ENCODE data around the gene PCDH9. TPM values are rescaled to one million over a fixed set of nuclear protein-coding genes. Genes with fewer than 3 reads are reported as not detected.
"Not testable (repeated sequence)": the region's sequence is repeated elsewhere in the genome, so short reads cannot be mapped to it uniquely, and the experiment has no call there.

Gene PCDH9
- polyA plus RNA-seq, 4 donors: 12.2 to 16.9 (median 14.7) TPM

DNA sequence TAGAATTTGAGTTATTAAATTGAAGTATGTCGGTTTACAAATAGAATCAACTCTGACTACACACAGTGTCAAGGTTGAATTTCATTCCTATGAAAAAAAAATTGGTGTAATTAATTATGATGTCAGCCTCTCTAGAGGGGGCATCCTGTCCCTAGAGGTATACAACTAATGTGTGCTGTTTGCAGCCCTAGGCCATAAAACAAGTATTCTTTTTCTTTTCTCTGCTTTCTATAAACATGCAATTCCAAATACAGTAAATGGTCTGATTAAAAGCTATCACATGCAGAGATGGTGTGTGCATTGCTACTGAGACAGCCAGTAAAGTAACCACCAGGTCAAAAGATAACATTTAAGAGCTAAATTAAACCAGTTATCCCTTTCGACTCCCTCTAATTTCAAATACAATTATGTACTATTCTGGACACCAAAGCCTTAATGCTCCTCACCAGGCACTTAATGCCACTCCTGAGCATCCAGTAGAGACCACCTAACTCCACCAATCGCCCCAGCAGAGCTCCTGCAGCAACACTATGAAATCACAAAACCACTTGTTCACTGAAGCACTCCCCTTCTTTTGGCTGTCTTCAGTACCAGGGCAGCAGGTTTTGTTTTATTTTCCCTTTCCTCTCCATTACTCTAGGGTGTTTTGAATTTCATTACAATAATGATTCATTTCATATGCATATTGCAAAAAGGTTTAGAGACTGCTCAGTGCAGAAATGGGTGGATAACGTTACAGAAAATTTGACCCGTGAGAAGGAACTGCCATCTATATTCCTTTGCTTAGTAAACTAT, 426.9 kb downstream of the PCDH9 start:
- DNase-seq (ENCODE audit: low read depth in 4 of 4, low spot score in 3 of 4): no peak

- no peak for DNase-seq (ENCODE audit: low read depth in 4 of 4, low spot score in 3 of 4)
Observed at GRCh38 chr13:66795636-66796035, 434.5 kb downstream of the PCDH9 start.

- DNase-seq (ENCODE audit: low read depth in 4 of 4, low spot score in 3 of 4): no peak
Observed at GRCh38 chr13:66794340-66795031, 435.6 kb downstream of the PCDH9 start.

DNA sequence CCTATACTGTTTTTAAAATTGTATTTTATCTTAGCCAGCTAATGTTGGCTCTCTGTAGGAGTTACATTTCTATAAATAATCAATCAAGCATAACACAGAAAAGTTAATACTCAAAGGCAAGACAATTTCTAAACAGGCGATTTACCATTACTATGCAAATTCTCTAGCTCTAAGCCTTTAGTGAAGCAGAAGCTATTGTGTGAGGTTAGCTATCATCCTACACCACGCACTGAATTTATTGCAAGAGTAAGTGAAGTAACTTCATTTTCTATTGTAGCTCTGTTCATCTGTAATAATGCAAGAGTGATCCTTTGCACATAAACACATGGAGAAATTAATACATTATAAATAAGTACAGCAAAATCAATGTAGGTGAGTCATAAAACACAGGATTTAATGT, 439.3 kb downstream of the PCDH9 start:
- no peak for DNase-seq (ENCODE audit: low read depth in 4 of 4, low spot score in 3 of 4)

GRCh38 chr13:66781241-66781640, 448.9 kb downstream of the PCDH9 start:
- DNase-seq (ENCODE audit: low read depth in 4 of 4, low spot score in 3 of 4): no peak

DNA sequence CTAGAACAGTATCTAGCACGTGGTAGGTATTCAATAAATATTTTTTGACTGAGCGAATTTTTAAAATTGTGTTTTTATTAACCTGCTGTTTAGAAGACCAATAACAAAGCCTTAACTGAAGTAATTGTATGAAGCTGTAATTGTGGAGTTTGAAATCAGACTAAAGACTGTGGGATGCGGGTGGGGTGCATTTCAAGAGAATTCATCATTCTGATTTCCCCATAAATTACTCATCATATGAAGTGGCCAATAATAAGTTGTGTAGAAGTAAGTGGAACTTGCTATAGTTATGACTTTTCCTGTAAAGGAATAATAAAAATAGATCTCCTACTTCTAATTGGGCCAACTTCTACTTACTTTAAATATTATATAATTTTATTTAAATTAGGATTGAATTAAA, 449.3 kb downstream of the PCDH9 start:
- DNase-seq (ENCODE audit: low read depth in 4 of 4, low spot score in 3 of 4): no peak

- DNase-seq (ENCODE audit: low read depth in 4 of 4, low spot score in 3 of 4): no peak
Observed at GRCh38 chr13:66778461-66778860, 451.7 kb downstream of the PCDH9 start.

DNA sequence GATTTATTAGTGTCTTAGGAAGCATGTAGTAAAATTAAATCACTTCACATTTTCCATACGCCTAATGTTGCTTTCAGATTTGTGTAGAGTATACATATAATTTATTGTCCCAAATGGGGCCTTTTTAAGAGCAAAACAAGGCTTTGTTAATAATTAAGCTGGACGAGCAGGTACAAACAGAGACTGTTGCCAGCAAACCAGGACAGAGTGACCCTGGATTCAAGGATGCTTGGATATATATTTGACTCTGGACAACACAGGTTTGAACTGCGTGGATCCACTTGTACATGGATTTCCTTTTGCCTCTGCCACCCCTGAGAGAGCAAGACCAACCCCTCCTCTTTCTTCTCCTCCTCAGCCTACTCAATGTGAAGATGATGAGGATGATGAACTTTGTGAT, 454.9 kb downstream of the PCDH9 start:
- DNase-seq (ENCODE audit: low read depth in 4 of 4, low spot score in 3 of 4): no peak

DNA sequence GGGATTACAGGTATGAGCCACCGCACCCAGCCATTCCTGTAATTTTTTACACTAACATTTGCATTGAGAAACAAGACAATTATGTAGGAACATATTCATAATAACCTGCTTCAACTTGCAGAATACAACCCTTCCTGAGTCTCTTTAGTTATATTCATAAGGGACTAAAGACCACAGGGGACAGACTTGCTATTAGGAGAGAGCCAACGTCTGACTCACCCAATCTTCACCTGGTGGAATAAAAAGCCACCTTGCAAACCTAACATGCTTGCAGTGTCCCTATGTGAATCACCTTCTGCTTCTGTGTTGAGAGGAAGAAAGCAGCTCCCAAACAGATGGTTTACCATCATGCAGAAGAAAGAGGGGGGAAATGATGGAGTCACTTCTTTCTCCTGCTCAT, 456.1 kb downstream of the PCDH9 start:
- DNase-seq (ENCODE audit: low read depth in 4 of 4, low spot score in 3 of 4): no peak

GRCh38 chr13:66765559-66765958, 464.6 kb downstream of the PCDH9 start:
- peak in 1 of 4 donors; percentile 5 for DNase-seq (ENCODE audit: low read depth in 4 of 4, low spot score in 3 of 4)

DNA sequence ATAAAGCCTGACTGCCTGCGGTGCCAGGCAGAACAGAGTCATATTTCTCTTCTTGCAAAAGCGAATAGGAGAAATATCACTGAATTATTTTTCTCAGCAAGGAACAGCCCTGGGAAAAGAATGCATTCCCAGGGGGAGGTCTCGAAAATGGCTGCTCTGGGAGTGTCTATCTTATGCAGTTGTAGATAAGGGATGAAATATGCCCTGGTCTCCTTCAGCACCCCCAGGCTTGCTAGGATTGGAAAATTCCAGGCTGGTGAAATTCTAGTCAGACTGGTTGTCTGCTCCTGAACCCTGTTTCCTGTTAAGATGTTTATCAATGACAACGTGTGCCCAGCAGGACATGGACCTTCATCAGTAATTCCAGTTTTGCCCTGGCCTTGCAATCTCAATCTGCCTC, 469.5 kb downstream of the PCDH9 start:
- DNase-seq (ENCODE audit: low read depth in 4 of 4, low spot score in 3 of 4): not testable (repeated sequence)

GRCh38 chr13:66759919-66760318, 470.2 kb downstream of the PCDH9 start:
- no peak for DNase-seq (ENCODE audit: low read depth in 4 of 4, low spot score in 3 of 4)

- no peak for DNase-seq (ENCODE audit: low read depth in 4 of 4, low spot score in 3 of 4)
Observed at GRCh38 chr13:66751691-66752090, 478.4 kb downstream of the PCDH9 start.

GRCh38 chr13:66748712-66749111, 481.4 kb downstream of the PCDH9 start:
- no peak for DNase-seq (ENCODE audit: low read depth in 4 of 4, low spot score in 3 of 4)

GRCh38 chr13:66745307-66745706, 484.8 kb downstream of the PCDH9 start:
- DNase-seq (ENCODE audit: low read depth in 4 of 4, low spot score in 3 of 4): no peak

DNA sequence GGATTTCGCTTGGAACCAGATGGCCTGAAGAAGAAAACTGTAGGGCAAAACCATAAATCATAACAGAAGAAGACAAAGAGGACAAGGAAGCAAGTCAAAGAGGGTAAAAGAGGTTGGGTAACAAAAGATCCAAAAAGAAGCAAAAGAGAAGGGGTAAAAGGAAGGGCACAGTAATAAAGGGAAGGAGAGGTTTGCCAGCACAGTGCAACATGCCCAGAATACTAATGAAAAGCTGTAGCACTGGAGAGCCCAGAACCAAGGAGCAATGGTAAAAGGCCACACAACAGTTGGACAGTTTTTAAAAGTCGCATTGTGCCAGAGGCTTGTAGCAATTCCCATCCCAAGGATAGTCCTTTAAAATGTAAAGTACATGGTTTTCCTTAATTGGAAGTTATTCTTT, 506.6 kb downstream of the PCDH9 start:
- DNase-seq (ENCODE audit: low read depth in 4 of 4, low spot score in 3 of 4): no peak

- no peak for DNase-seq (ENCODE audit: low read depth in 4 of 4, low spot score in 3 of 4)
Observed at GRCh38 chr13:66716538-66716937, 513.6 kb downstream of the PCDH9 start.

DNA sequence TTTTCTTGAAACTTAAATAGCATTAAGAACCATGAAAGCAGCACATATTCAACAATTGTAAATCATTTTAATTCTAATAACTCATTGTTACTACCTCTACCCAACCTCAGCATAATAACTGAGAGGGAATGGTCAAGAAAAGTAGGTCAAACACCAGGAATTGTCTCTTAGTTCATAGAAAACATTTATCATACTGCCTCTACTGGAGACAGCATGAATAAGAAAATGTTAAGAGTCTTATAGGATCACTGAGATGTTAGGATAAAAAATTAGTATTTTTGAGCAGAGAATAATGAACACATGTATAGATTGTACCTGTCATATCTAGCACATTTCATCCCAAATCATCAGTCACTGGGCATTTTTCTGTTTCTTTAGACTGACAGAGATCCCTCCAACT, 515.3 kb downstream of the PCDH9 start:
- no peak for DNase-seq (ENCODE audit: low read depth in 4 of 4, low spot score in 3 of 4)

- DNase-seq (ENCODE audit: low read depth in 4 of 4, low spot score in 3 of 4): no peak
Observed at GRCh38 chr13:66704110-66704509, 526.0 kb downstream of the PCDH9 start.

DNA sequence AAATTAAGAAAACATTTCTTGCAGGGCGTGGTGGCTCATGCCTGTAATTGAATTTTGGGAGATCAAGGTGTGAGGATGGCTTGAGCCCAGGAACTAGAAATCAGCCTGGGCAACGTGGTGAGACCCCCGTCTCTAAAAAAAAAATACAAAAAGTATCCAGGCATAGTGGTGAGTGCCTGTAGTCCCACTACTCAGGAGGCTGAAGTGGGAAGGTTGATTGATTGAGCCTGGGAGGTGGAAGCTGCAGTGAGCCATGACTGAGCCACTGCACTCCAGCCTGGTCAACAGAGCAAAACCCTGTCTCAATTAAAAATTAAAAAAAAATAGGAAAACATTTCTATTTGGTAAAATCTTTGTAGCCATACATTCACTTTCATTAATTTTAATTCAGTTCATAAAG, 526.5 kb downstream of the PCDH9 start:
- no peak for DNase-seq (ENCODE audit: low read depth in 4 of 4, low spot score in 3 of 4)

DNA sequence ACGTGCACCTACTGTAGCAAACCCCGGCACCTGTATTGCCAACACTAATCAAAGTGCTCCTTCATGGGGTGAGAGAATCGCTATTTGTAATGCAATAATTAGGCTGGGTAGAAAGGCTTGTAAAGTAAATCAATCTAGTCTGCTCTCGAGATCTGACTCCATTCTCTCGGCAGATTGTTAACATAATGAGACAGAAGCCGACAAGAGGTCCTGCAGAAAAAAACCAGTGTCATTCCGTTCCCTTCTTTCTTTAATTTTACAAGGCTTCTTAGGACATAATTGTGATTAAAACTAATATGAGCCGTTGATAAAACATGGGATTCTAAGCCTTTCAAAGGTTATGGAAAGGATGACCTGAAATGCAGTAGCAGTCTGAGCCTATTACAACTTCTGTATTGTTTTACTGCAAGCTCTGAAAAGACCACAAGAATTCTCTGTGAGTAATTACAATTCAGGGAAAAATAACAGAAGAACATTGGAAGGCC, 530.0 kb downstream of the PCDH9 start:
- DNase-seq (ENCODE audit: low read depth in 4 of 4, low spot score in 3 of 4): no peak

GRCh38 chr13:66693656-66694055, 536.5 kb downstream of the PCDH9 start:
- no peak for DNase-seq (ENCODE audit: low read depth in 4 of 4, low spot score in 3 of 4)

All from left renal pelvis (tissue), 4 donors.